ENCODE results near the gene DUSP5. TPM values are rescaled to one million over a fixed set of nuclear protein-coding genes. Genes with fewer than 3 reads are reported as not detected.

DUSP5 gene
- total and polyA plus RNA-seq, 2 of the 4 experiments (the other 2 are of a cell fraction) = 42.1 to 48.1 TPM

- H3K9me3 ChIP-seq (ENCODE audit: control insufficient read depth, insufficient read depth, low read length) = no peaks in the 10 kb centered on the region
- no peak overlapping the region for H3K23ac ChIP-seq (ENCODE audit: low read depth, low read length)
- H4K91ac ChIP-seq (ENCODE audit: insufficient read depth, low read depth, low read length) = peak overlapping the region; percentile 42
- peak overlapping the region; percentile 68; the same call in 1 of the 2 replicates for H3K14ac ChIP-seq (replicated peaks; ENCODE audit: low read depth, low read length)
- no peak overlapping the region for H2AFZ ChIP-seq (replicated peaks; ENCODE audit: low read length, poor library complexity)
- H2BK15ac ChIP-seq (ENCODE audit: low read depth, low read length) = peak overlapping the region; percentile 79; the same call in 2 of the 3 replicates
- no peak overlapping the region; the same call in 1 of the 2 replicates for H3K56ac ChIP-seq (ENCODE audit: extremely low read depth, insufficient read depth, low read length)
- no peak overlapping the region for H4K5ac ChIP-seq (ENCODE audit: low read depth, low read length)
- H2AK5ac ChIP-seq (ENCODE audit: low read depth, low read length) = peak overlapping the region; percentile 93
- DNase-seq = no peak
- in situ Hi-C loops (cut with MboI; ENCODE audit: low sequenced_read_pairs) = no loop called here
- peaks cover 37% of the 10 kb centered on the region for H3K9me1 ChIP-seq (ENCODE audit: insufficient read depth, low read length)
- BruUV-seq (replicated peaks) = no TSS peak
- intact Hi-C loops (cut with micrococcal nuclease) = no loop called here
- H2BK120ac ChIP-seq (ENCODE audit: low read depth, low read length) = peak overlapping the region; percentile 77
- H2BK5ac ChIP-seq (ENCODE audit: low read depth, low read length, poor library complexity, severe bottlenecking) = no peak overlapping the region
- no peaks in the 10 kb centered on the region for H3K36me3 ChIP-seq (ENCODE audit: control insufficient read depth, insufficient read depth, low read length)
- H3K79me1 ChIP-seq (ENCODE audit: low read depth in 1 of 2, low read length in 2 of 2) = peaks cover 0 to 27% of the 10 kb centered on the region in 2 experiments; a peak in 2 of 4 replicates
- peak overlapping the region; percentile 82 for H3K4ac ChIP-seq (ENCODE audit: low read depth, low read length)
- peak overlapping the region; percentile 6 to 51; a peak in 1 of 4 replicates for H4K8ac ChIP-seq (ENCODE audit: low read depth in 2 of 2, low read length in 2 of 2)
- H3K4me2 ChIP-seq (ENCODE audit: low read depth, low read length) = no peak overlapping the region
- peaks cover 17% of the 10 kb centered on the region for H3K4me1 ChIP-seq (ENCODE audit: control insufficient read depth, insufficient read depth, low read length)
- H2AK9ac ChIP-seq (replicated peaks; ENCODE audit: low read depth, low read length, poor library complexity) = peak overlapping the region; percentile 51
- H3K27me3 ChIP-seq (ENCODE audit: control insufficient read depth, insufficient read depth, low read length) = no peaks in the 10 kb centered on the region
- no peaks in the 10 kb centered on the region for H4K20me1 ChIP-seq (ENCODE audit: insufficient read depth, low read length)
- ChIA-PET CTCF (no interaction called here), POLR2A (ENCODE audit: unreplicated experiment) (no interaction called here)
- ATAC-seq (ENCODE audit: low read depth) = no peak
- dilution Hi-C loops (cut with HindIII; ENCODE audit: low sequenced_read_pairs, unreplicated experiment) = no loop called here
- no peak for TF ChIP-seq MAFK (IDR thresholded peaks at IDR 0.05; ENCODE audit: low read depth, low read length)
- no peak for TF ChIP-seq ELK1 (IDR thresholded peaks at IDR 0.05; ENCODE audit: borderline replicate concordance, low read depth, low read length)
- TF ChIP-seq POLR2A (IDR thresholded peaks at IDR 0.05; ENCODE audit: low read depth, low read length) = peak; percentile 36; the same call in 1 of the 2 replicates
- no peak overlapping the region for H3K4me3 ChIP-seq (ENCODE audit: insufficient read depth, low read depth, low read length)
- no peak overlapping the region for H3K27ac ChIP-seq (ENCODE audit: insufficient read depth, low read length)
- 100% methylated on average over 2 of the region's 5 CpGs; no CpG with 5 or more reads in 1 of the 2 experiments for WGBS, 2 experiments (ENCODE audit: extremely low coverage in 2 of 2, insufficient read length in 1 of 2)
- H3K9ac ChIP-seq (ENCODE audit: low read depth, low read length) = no peak overlapping the region
- H2BK20ac ChIP-seq (ENCODE audit: low read depth, low read length) = peak overlapping the region; percentile 75; the same call in 1 of the 2 replicates
- H3K18ac ChIP-seq (ENCODE audit: low read depth, low read length) = no peak overlapping the region
Measured at GRCh38 chr10:110528224-110528996, 30.7 kb downstream of the DUSP5 start.
